Measurements from ENCODE around the gene FANCD2.
"Not testable (repeated sequence)": the region's sequence is repeated elsewhere in the genome, so short reads cannot be mapped to it uniquely, and the experiment has no call there.

FANCD2 gene

DNA sequence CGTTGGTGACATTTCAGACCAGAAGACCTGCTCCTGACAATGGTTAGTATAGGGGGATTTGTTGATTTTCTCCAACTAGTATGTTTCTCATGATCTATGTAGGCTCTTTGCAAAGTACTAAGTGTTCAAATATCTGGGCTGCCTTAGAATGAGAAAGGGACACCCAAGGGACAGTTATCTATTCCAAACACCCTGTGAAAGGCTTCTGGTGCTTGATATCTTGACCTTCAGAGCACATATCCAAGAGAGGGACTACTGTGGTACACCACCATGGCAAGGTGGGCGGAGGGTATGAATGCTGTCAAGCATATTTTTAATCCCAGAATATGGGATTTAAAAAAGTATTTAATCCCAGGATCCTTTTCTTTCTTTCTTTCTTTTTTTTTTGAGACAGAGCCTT is 80.7 kb downstream of the FANCD2 start:
- no peak for DNase-seq (ENCODE audit: low spot score)

DNA sequence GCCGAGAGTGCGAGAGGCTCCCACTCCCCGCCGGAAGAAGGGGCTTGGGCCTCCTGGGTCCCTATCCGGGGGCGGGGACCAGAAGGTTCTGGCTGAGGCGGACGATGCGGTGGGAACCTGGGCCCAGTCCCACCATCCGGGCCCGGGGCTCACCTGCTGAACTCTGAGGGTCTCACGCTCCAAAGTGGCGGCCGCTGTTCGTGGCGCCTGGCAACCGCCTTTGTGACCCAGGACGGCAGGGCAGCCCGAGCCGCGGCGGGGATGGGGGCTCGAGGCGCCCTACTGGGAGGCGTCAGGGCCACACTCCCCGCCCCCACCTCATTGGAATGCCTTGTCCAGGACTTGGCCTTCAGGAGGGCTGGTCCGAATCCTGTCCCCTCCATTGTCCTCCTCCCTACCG is 81.9 kb downstream of the FANCD2 start, which contains the start of gene FANCD2OS:
Gene FANCD2OS (minus strand): TSS at position 165 of the 400 bp plus-strand sequence. CDS start 3,481 bp downstream, outside the sequence.
- no peak for DNase-seq (ENCODE audit: low spot score)

DNA sequence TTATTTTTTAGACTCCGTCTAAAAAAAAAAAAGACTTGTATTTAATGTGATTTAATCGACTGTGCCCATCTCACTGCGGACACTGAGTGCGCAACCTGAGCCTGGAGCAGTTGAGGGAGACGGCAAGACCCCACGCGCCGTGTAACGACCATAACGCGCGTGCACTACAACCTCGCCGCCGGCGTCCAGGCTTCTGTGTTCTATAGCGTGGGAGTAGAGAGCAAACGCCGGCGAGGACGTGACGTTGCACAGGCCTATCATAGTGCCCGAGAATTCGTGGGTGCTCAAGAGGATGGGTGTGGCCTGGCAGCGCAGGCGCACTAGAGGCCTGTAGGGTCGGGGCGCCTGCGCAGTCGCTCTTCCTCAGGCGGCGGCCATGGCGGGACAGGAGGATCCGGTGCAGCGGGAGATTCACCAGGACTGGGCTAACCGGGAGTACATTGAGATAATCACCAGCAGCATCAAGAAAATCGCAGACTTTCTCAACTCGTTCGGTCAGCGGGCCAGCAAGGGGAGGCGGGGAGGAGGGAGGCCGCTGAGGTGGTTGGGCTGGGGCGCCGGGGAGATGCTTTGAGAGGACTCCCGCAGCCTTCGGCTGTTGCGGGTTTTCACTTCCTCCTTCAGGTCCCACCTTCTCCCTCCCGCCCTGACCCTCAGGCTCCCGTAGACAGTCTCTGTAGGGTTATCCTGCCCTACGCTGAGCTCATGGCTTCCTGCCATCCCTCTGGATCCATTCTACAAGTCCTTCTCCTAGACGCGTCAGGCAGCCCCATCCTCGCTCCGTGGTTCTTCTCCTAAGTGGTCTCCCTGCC is 89.3 kb downstream of the FANCD2 start, which contains the start of gene BRK1:
Gene BRK1 (plus strand): TSS at position 350 of the 812 bp plus-strand sequence. CDS start 27 bp downstream, at position 377.
- peak; percentile 100 for DNase-seq (ENCODE audit: low spot score)

DNA sequence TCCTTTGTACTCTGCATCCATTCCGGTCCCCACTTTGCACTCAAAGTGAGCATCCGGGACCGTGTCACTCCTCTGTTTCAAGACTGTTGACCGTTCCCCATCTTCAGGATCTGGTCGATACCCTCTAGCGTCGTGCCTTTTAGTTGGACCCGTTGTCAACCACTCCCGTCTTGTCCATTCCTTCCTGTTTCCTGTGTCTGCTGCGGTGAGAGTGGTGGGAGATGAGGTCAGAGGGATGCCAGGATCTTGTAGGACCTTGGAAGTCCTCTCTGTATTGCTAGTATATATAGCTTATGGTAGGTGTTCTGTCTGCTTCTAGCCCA is 89.9 kb downstream of the FANCD2 start:
- peak; percentile 34 for DNase-seq (ENCODE audit: low spot score)

DNA sequence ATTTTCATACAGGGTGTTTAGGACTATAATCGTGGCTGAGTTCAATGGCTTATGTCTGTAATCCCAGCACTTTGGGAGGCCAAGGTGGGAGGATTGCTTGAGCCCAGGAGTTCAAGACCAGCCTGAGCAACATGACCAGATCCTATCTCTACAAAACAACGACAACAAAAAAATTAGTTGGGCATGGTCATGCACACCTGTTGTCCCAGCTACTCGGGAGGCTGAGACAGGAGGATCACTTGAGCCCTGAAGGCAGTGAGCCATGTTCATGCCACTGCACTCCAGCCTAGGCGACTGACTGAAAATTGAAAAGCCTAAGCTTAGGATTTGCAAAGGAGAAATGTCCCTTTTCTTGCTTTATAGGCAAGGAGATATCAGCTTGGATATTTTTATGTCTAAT is 90.7 kb downstream of the FANCD2 start:
- DNase-seq (ENCODE audit: low spot score), result no peak

DNA sequence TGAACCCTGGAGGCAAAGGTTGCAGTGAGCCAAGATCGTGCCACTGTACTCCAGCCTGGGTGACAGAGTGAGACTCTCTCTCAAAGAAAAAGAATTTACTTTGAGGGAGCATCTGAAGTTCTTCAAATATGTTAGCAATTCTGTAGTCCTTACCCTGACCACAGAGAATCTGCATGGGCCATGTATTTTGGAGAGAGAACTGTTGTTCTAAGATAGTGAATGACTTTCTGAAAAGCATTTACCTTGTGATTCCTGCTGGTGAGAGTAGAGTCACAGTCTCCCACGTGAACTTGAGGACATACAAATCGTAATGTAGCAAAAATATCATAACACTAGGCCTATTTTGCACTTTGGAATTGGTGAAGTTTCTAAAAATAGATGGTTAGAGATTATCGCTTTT is 93.1 kb downstream of the FANCD2 start:
- no peak for DNase-seq (ENCODE audit: low spot score)

DNA sequence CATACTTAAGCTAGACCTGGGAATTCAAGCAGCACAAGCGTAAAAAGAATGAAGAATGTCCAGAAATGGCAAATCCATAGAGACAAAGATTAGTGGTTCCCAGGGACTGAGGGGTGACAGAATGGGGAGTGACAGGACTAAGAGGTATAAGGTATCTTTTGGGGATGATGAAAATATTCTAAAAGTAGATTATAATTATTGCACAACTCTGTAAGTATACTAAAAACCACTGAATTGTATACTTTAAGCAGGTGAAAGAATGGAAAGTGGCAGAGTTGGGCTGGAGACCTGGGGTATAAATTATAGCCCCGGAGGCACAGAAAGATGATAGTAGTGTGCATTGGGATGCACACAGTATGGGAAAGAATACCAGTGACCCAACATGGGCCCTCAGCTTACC is 94.8 kb downstream of the FANCD2 start:
- no peak for DNase-seq (ENCODE audit: low spot score)

DNA sequence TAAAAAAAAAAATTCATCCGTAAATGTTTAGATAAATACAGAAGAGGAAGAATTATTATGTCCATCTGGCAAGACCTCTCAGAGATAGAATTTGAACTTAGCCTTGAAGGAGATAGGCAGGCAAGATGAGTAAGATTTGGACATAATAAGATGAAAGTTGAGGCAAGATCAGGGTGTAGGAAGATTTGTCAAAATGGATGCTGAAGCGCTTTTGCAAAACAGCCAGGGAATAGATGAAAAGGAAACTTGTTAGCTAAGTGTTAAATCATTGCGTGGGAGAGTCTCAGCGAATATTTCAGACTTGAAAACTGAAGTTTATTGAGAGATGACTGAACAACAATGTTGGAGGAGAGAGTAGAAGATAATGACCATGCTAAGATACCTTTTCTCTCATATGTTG is 96.5 kb downstream of the FANCD2 start:
- DNase-seq (ENCODE audit: low spot score), result no peak

DNA sequence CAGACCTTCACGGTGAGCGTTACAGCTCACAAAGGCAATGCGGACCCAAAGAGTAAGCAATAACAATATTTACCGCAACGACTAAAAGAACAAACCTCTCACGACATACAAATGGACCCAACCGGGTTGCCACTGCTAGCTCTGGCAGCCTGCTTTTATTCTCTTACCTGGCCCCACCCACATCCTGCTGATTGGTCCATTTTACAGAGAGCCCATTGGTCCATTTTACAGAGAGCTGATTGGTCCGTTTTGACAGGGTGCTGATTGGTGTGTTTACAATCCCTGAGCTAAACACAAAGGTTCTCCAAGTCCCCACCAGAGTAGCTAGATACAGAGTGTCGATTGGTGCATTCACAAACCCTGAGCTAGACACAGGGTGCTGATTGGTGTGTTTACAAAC is 109.6 kb downstream of the FANCD2 start:
- not testable (repeated sequence) for DNase-seq (ENCODE audit: low spot score)

DNA sequence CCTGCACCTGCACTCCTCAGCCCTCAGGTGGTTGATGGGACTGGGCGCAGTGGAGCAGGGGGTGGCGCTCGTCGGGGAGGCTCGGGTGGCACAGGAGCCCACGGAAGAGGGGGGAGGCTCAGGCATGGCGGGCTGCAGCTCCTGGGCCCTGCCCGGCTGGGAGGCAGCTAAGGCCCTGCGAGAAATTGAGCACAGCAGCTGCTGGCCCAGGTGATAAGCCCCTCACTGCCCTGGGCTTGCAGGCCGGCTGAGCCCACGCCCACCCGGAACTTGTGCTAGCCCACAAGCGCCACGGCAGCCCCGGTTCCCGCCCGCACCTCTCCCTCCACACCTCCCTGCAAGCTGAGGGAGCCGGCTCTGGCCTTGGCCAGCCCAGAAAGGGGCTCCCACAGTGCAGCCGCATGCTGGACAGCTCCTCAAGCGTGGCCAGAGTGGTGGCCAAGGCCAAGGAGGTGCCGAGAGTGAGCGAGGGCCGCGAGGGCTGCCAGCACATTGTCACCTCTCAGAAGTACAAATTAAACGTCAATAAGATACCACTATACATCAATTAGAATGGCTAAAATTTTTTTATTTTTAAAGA is 110.3 kb downstream of the FANCD2 start:
- DNase-seq (ENCODE audit: low spot score), result no peak

DNA sequence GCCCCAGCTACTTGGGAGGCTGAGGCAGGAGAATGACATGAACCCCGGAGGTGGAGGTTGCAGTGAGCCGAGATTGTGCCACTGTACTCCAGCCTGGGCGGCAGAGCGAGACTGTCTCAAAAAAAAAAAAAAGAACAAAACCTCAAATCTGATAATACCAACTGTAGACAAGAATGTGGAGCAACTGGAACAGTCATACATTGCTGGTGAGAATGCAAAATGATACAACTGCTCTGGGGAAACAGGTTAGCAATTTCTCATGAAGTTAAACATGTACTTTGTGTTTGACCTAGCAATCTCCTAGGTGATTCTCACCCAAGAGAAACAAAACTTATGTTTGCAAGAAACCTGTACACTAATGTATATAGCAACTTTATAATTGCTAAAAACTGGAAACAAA is 110.9 kb downstream of the FANCD2 start:
- DNase-seq (ENCODE audit: low spot score), result no peak

DNA sequence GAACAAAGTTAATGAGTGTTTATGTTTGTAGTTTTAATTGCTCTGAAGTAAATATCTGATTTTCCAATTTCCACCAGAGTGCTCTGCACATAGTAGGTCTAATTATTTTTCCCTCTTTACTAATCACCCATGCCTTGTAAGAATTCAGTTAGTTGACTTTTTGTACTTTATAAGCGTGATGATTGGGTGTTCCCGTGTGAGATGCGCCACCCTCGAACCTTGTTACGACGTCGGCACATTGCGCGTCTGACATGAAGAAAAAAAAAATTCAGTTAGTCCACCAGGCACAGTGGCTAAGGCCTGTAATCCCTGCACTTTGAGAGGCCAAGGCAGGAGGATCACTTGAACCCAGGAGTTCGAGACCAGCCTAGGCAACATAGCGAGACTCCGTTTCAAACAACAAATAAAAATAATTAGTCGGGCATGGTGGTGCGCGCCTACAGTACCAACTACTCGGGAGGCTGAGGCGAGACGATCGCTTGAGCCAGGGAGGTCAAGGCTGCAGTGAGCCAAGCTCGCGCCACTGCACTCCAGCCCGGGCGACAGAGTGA is 114.8 kb downstream of the FANCD2 start:
- no peak for DNase-seq (ENCODE audit: low spot score)

DNA sequence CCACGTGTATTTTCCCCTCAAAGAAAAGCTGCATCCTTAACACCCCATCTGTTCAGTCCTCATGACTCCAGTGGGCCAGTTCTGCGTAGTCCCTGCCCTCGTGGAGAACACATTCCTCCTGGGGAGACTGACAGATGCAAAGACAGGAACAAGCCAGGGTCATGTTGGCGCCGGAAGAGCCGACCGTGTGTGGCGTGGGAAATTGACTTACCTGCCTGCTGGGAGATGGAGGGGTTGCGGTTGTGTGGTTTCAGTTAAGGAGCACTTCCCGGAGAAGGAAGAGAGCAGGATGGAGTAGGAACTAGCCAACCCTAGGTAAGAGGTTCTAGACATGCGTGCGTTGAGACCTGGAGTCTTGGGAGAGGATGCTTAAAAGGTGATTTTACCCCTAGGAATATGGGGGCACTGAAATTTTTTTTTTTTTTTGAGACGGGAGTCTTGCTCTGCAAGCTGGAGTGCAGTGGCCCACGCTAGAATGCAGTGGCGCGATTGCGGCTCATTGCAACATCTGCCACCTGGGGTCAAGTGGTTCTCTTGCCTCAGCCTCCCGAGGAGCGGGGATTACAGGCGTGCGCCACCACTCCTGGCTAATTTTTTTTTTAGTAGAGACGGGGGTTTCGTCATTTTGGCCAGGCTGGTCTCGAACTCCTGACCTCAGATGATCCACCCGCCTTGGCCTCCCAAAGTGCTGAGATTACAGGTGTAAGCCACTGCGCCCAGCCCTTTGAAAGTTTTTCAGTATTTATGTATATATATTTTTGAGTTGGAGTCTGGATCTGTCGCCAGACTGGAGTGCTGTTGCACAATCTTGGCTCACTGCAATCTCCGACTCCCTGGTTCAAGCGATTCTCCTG is 116.7 kb downstream of the FANCD2 start:
- DNase-seq (ENCODE audit: low spot score), result no peak

DNA sequence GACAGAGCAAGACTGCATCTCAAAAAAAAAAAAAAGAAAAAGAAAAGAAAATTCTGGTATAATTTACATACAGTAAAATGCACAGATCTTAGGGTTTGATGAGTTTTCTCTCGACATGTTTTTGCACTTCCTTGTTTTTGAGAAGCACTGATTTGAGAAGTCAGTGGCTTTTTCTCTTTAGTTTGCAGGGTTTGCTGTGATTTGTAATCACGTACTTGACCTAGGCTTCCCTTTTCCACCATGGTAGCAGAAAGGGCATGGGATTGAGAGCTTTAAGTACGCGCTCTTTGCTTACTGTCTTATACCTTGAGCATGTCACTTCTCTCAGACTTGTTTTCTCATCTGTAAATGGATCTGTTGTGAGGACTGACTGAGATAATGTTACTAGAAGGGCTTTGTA is 119.4 kb downstream of the FANCD2 start:
- DNase-seq (ENCODE audit: low spot score), result no peak

DNA sequence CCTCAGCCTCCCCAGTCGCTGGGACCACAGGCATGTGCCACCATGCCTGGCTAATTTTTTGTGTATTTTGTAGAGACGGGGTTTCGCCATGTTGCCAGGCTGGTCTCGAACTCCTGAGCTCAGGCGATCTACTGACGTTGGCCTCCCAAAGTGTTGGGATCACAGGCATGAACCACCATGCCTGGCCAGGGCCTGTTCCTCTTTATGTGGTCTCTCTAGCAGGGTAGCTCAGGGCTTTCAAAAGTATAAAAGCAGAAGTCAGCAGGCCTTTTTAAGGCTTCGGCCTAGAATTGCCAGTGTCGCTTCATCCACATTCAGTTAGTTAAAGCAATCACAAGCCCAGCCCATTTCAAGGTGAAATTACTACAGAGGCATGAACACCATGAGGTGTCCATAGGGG is 123.0 kb downstream of the FANCD2 start:
- no peak for DNase-seq (ENCODE audit: low spot score)

DNA sequence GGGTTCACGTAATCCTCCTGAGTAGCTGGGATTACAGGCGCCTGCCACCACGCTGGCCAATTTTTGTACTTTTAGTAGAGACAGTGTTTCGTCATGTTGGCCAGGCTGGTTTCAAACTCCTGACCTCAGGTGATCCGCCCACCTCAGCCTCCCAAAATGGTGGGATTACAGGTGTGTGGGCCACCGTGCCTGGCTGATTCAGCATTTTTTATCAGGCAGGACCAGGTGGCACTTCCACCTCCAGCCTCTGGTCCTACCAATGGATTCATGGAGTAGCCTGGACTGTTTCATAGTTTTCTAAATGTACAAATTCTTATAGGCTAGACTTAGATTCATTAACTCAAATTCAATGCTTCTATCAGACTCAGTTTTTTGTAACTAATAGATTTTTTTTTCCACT is 124.8 kb downstream of the FANCD2 start:
- no peak for DNase-seq (ENCODE audit: low spot score)
